HCT116 (cell line): Measurements from ENCODE around the gene SIN3A. TPM values are rescaled to one million over a fixed set of nuclear protein-coding genes. Genes with fewer than 3 reads are reported as not detected.

ENCODE experiments used
- ATAC-seq: fragments of 200-7000 bp; cut with Tn5 transposase; 2 replicates; pipeline ENCODE4 v1.9.1; 2020; ENCODE audit warnings: mild to moderate bottlenecking, moderate library complexity
- BruUV-seq: library from RNA; stranded (reverse); fragments of 400-500 nt; replicated peaks from 2 replicates; lab custom pipeline; 2021; lab: Mats Ljungman, UMichigan
- CTCF ChIA-PET: fragments of 300-600 bp; sonication (Branson Sonifier 250); formaldehyde crosslinking; loops from one replicate; lab custom pipeline; 2021; ENCODE audit warnings: antibody characterized with exemption; lab: Charles Lee
- POLR2A ChIA-PET: fragments of 300-600, 350-600 bp; sonication (Branson Sonifier 250); formaldehyde crosslinking; loops from one replicate; lab custom pipeline; 2021; ENCODE audit warnings: antibody characterized with exemption; lab: Charles Lee
- RAD21 ChIA-PET, 2 experiments: fragments of 300-600 bp; sonication (Branson Sonifier 250); formaldehyde crosslinking; loops; one replicate each; lab custom pipeline; 2023; ENCODE audit warnings: low total read pairs in 2 of 2; ENCODE audit not compliant: uncharacterized antibody in 2 of 2, unreplicated experiment in 2 of 2, low non-redundant PET in 1 of 2; lab: Charles Lee
- DNase-seq: peaks from one replicate; pipeline ENCODE4 v3.0.0-alpha.2; 2010; ENCODE audit warnings: low read depth, low spot score
- H2AFZ ChIP-seq: fragments of 200-600 bp; shearing (Covaris generic), sonication (generic); 2 replicates; pipeline ENCODE4 v1.6.1; 2017; ENCODE audit warnings: low read depth, mixed run types, mixed read lengths, antibody characterized with exemption, low read length; ENCODE audit not compliant: poor library complexity, severe bottlenecking
- H3K27ac ChIP-seq: 2 replicates; pipeline ENCODE4 v1.5.1; 2012; ENCODE audit warnings: low read depth, low read length
- H3K27me3 ChIP-seq: fragments of 200-600 bp; sonication (generic); 2 replicates; pipeline ENCODE4 v1.6.1; 2016; ENCODE audit warnings: mixed run types, low read length, mixed read lengths; ENCODE audit not compliant: insufficient read depth
- H3K36me3 ChIP-seq, 2 experiments: fragments of 200-500 bp in 1 of 2; fragments of 200-600 bp in 1 of 2; sonication (Bioruptor generic) in 1 of 2; sonication (generic) in 1 of 2; 2 replicates each; pipeline versions ENCODE4 v1.5.1 to v1.6.1; 2014 to 2016; ENCODE audit warnings: low read length in 2 of 2, inconsistent platforms in 1 of 2, mixed read lengths in 1 of 2, mixed run types in 1 of 2; ENCODE audit not compliant: insufficient read depth in 2 of 2, control insufficient read depth in 1 of 2
- H3K4me1 ChIP-seq, 2 experiments: fragments of 200-600 bp in 1 of 2; sonication (generic) in 1 of 2; 2 replicates each; pipeline versions ENCODE4 v1.5.1 to v1.6.1; 2012 to 2017; ENCODE audit warnings: low read length in 2 of 2, inconsistent platforms in 1 of 2, mild to moderate bottlenecking in 1 of 2, mixed read lengths in 1 of 2, mixed run types in 1 of 2, moderate library complexity in 1 of 2; ENCODE audit not compliant: insufficient read depth in 2 of 2, control insufficient read depth in 1 of 2
- H3K4me2 ChIP-seq: fragments of 200-600 bp; sonication (generic); 2 replicates; pipeline ENCODE4 v1.6.1; 2017; ENCODE audit warnings: mixed run types, low read length, mixed read lengths
- H3K4me3 ChIP-seq, 2 experiments: fragments of 200-600 bp in 1 of 2; sonication (generic) in 1 of 2; replicated peaks in 1 of 2; 2 replicates each; pipeline ENCODE4 v1.5.1; 2011 to 2016; ENCODE audit warnings: low read length in 2 of 2, control low read depth in 1 of 2, low read depth in 1 of 2, mild to moderate bottlenecking in 1 of 2, mixed read lengths in 1 of 2, mixed run types in 1 of 2
- H3K79me2 ChIP-seq: fragments of 200-600 bp; sonication (generic); 2 replicates; pipeline ENCODE4 v1.6.1; 2017; ENCODE audit warnings: mild to moderate bottlenecking, mixed run types, low read length, moderate library complexity, mixed read lengths; ENCODE audit not compliant: insufficient read depth
- H3K9ac ChIP-seq: fragments of 200-600 bp; sonication (generic); 2 replicates; pipeline ENCODE4 v1.6.1; 2016; ENCODE audit warnings: low read length, mixed read lengths
- H3K9me2 ChIP-seq: fragments of 200-600 bp; sonication (generic), shearing (Covaris generic); 2 replicates; pipeline ENCODE4 v1.6.1; 2017; ENCODE audit warnings: mixed run types, mild to moderate bottlenecking, moderate library complexity; ENCODE audit not compliant: insufficient read depth
- H3K9me3 ChIP-seq, 2 experiments: fragments of 200-500 bp in 1 of 2; fragments of 200-600 bp in 1 of 2; sonication (Bioruptor generic) in 1 of 2; sonication (generic) in 1 of 2; 2 replicates each; pipeline ENCODE4 v1.6.1; 2014 to 2017; ENCODE audit warnings: low read length in 2 of 2, mixed read lengths in 2 of 2, inconsistent platforms in 1 of 2, low read depth in 1 of 2, mild to moderate bottlenecking in 1 of 2, mixed run types in 1 of 2, moderate library complexity in 1 of 2; ENCODE audit not compliant: control insufficient read depth in 1 of 2, insufficient read depth in 1 of 2
- H4K20me1 ChIP-seq: fragments of 200-600 bp; sonication (generic), shearing (Covaris generic); 2 replicates; pipeline ENCODE4 v1.6.1; 2017; ENCODE audit warnings: mixed run types, mild to moderate bottlenecking, moderate library complexity; ENCODE audit not compliant: insufficient read depth
- EGR1 ChIP-seq: IDR thresholded peaks from 2 replicates; pipeline ENCODE4 v1.6.1; 2012; ENCODE audit warnings: low read depth
- FOSL1 ChIP-seq: IDR thresholded peaks from 2 replicates; pipeline ENCODE4 v1.6.1; 2012; ENCODE audit warnings: low read depth
- POLR2AphosphoS5 ChIP-seq: IDR thresholded peaks from 2 replicates; pipeline ENCODE4 v1.6.1; 2011; ENCODE audit warnings: mild to moderate bottlenecking, low read depth, low read length, moderate library complexity
- RAD21 ChIP-seq: IDR thresholded peaks from 2 replicates; pipeline ENCODE4 v1.6.1; 2012; ENCODE audit warnings: low read depth, mild to moderate bottlenecking
- SIN3A ChIP-seq: IDR thresholded peaks from 2 replicates; pipeline ENCODE4 v1.6.1; 2012; ENCODE audit warnings: low read depth
- SP1 ChIP-seq: IDR thresholded peaks from 2 replicates; pipeline ENCODE4 v1.6.1; 2012; ENCODE audit warnings: low read depth
- YY1 ChIP-seq: IDR thresholded peaks from 2 replicates; pipeline ENCODE4 v1.6.1; 2011; ENCODE audit warnings: low read length, low read depth, moderate library complexity, mild to moderate bottlenecking; ENCODE audit not compliant: insufficient replicate concordance; ENCODE audit errors: extremely low read depth
- ZFX ChIP-seq: fragments of 450-650 bp; IDR thresholded peaks from 2 replicates; pipeline ENCODE4 v1.6.1; 2017
- intact Hi-C: fragments of 100-400 bp; cut with micrococcal nuclease; formaldehyde crosslinking; loops from 2 replicates; pipeline ENCODE4 v1.10.0; 2022
- total RNA-seq: library from RNA; stranded (reverse); gene quantifications from one replicate; pipeline ENCODE4 v1.2.1, GENCODE V29; 2021; ENCODE audit not compliant: unreplicated experiment
- TF ChIP-seq, protein P1 (sequence below): IDR thresholded peaks from 2 replicates; pipeline ENCODE4 v1.6.1; 2012
- TF ChIP-seq, protein P2 (sequence below), 3 experiments: fragments of 200-600 bp in 1 of 3; sonication (generic) in 1 of 3; IDR thresholded peaks in 2 of 3; conservative IDR thresholded peaks in 1 of 3; 2 replicates each; pipeline ENCODE4 v1.5.1; 2012 to 2017; ENCODE audit warnings: low read depth in 2 of 3, low read length in 2 of 3, antibody characterized with exemption in 1 of 3, borderline replicate concordance in 1 of 3, control low read depth in 1 of 3, mild to moderate bottlenecking in 1 of 3, mixed read lengths in 1 of 3, mixed run types in 1 of 3, moderate library complexity in 1 of 3; ENCODE audit not compliant: insufficient read depth in 1 of 3

Gene SIN3A
- total RNA-seq, 1 experiment from 2014 or later = 70.1 TPM

DNA sequence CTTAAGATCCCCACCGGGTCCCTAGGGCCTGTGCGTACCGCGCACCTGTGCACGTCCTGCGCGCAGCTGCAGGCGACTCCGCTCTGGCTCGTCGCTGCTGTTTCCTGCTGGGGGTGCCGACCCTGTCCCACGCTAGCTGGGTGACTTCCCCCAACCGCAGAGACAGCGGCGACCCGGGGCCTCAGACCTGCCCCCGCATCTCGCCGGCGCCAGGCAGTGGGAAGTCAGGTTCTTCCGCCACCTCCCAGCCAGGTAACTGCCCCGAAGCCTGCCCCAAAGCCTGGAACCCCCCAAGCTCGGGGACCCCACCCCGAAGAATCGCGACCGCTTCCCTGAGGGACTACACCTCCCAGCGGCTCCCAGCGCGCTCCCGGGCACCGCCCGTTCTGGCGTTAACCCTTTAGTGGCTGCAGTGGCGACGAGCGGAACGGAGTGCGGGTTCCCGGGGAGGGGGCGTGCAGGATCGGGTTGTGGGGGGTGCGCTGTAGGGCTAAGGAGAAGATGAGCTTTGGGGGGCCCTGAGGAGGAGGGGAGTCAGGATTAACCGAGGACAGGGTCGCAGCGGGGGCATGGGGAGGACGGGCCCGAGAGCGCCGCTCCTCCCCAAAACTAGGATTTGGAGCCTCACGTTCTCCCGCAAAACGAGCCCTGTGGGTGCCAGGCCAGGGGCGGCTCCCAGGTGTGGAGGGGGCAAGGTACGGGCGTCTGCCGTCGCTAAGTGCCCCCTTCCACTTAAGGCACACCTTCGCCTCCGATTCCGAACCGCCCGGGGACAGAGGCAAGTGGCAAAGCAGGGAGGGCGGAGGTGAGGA lies 104.1 kb downstream of the SIN3A start:
- H3K27ac ChIP-seq = peak overlapping the region; percentile 85
- TF ChIP-seq SP1 (peak; percentile 86), SIN3A (0 out of 2 replicates have a peak, but pooled peaks have one; percentile 46), RAD21 (no peak), YY1 (peak; percentile 56), POLR2AphosphoS5 (no peak), FOSL1 (no peak), EGR1 (peak; percentile 48; the same call in 1 of the 2 replicates), ZFX (peak; percentile 51)
- TF ChIP-seq, protein P1, sequence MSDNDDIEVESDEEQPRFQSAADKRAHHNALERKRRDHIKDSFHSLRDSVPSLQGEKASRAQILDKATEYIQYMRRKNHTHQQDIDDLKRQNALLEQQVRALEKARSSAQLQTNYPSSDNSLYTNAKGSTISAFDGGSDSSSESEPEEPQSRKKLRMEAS = peak; percentile 45
- TF ChIP-seq, protein P2, sequence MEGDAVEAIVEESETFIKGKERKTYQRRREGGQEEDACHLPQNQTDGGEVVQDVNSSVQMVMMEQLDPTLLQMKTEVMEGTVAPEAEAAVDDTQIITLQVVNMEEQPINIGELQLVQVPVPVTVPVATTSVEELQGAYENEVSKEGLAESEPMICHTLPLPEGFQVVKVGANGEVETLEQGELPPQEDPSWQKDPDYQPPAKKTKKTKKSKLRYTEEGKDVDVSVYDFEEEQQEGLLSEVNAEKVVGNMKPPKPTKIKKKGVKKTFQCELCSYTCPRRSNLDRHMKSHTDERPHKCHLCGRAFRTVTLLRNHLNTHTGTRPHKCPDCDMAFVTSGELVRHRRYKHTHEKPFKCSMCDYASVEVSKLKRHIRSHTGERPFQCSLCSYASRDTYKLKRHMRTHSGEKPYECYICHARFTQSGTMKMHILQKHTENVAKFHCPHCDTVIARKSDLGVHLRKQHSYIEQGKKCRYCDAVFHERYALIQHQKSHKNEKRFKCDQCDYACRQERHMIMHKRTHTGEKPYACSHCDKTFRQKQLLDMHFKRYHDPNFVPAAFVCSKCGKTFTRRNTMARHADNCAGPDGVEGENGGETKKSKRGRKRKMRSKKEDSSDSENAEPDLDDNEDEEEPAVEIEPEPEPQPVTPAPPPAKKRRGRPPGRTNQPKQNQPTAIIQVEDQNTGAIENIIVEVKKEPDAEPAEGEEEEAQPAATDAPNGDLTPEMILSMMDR (IDR thresholded peaks at IDR 0.05 in 2 of 3, conservative IDR thresholded peaks at IDR 0.05 in 1 of 3; ENCODE audit: borderline replicate concordance in 1 of 3, insufficient read depth in 1 of 3, low read depth in 2 of 3, low read length in 2 of 3) = no peak
- TF ChIP-seq, all 23 proteins: peak for 6
- TSS peak; percentile 57 for BruUV-seq
- ChIA-PET RAD21 (interaction anchor here in 1 of 2 experiments (0.6 to 1.0 kb wide), 2 partner anchors 20 to 300 kb away, joined by 3 to 6 read pairs; partner anchors contain the start of gene SNX33), CTCF (interaction anchor here (1.7 kb wide), 1 partner anchor 21 kb away, joined by 4 read pairs; no protein-coding TSS in a partner anchor), POLR2A (interaction anchor here (0.6 to 1.2 kb wide), 5 partner anchors 12 to 108 kb away, joined by 3 to 6 read pairs (median 3); partner anchors contain the start of genes COMMD4 and SIN3A)
- no peaks in the 10 kb centered on the region for H3K36me3 ChIP-seq
- H4K20me1 ChIP-seq = no peaks in the 10 kb centered on the region
- DNase-seq (peak; percentile 16), ATAC-seq (peak; percentile 70)
- no peaks in the 10 kb centered on the region for H3K9me3 ChIP-seq
- H3K4me3 ChIP-seq = peak overlapping the region; percentile 78 to 87
- peak overlapping the region; percentile 81 for H3K9ac ChIP-seq
- intact Hi-C loops = loop anchor here (2.0 kb wide), 1 partner anchor 21 kb away; no protein-coding TSS in a partner anchor
- H3K9me2 ChIP-seq = no peaks in the 10 kb centered on the region
- H3K4me1 ChIP-seq = peaks cover 6 to 15% of the 10 kb centered on the region in 2 experiments; a peak in 3 of 4 replicates
- peak overlapping the region; percentile 93 for H3K4me2 ChIP-seq
- no peaks in the 10 kb centered on the region for H3K79me2 ChIP-seq
- no peaks in the 10 kb centered on the region for H3K27me3 ChIP-seq
- H2AFZ ChIP-seq = peak overlapping the region; percentile 94
